ENCODE data around the gene SPAG8. TPM values are rescaled to one million over a fixed set of nuclear protein-coding genes. Genes with fewer than 3 reads are reported as not detected.

Gene SPAG8
- total RNA-seq, 3 donors from 2014 or later = 1.1 to 2.2 (median 1.3) TPM

GRCh38 chr9:35810122-35810521 lies 1.9 kb downstream of the SPAG8 start:
- intact Hi-C loops (cut with DNase I; ENCODE audit: low total_unique reads) = no loop called here
- Histone ChIP-seq H3K27ac (no peak overlapping the region), H3K27me3 (no peaks in the 10 kb centered on the region), H3K36me3 (no peaks in the 10 kb centered on the region), H3K4me3 (no peak overlapping the region), H3K9me3 (no peaks in the 10 kb centered on the region), H3K4me1 (peaks cover 7% of the 10 kb centered on the region in 2 donors)
- TF ChIP-seq POLR2AphosphoS5 (IDR thresholded peaks at IDR 0.05) = no peak
- no peak for TF ChIP-seq CTCF (IDR thresholded peaks at IDR 0.05)
- no peak for DNase-seq (ENCODE audit: low spot score in 2 of 2)

GRCh38 chr9:35808433-35808832 lies 3.6 kb downstream of the SPAG8 start:
- H3K27ac ChIP-seq = no peak overlapping the region
- no peak overlapping the region for H3K4me3 ChIP-seq
- no peak for DNase-seq (ENCODE audit: low spot score in 2 of 2)
- no peak for TF ChIP-seq POLR2A (IDR thresholded peaks at IDR 0.05)
- TF ChIP-seq CTCF (IDR thresholded peaks at IDR 0.05) = no peak
- no peak for TF ChIP-seq POLR2AphosphoS5 (IDR thresholded peaks at IDR 0.05)
- H3K4me1 ChIP-seq = no peaks in the 10 kb centered on the region
- H3K36me3 ChIP-seq = no peaks in the 10 kb centered on the region
- H3K9me3 ChIP-seq = no peaks in the 10 kb centered on the region
- intact Hi-C loops (cut with DNase I; ENCODE audit: low total_unique reads) = no loop called here
- H3K27me3 ChIP-seq = no peaks in the 10 kb centered on the region

GRCh38 chr9:35806101-35806500 lies 6.0 kb downstream of the SPAG8 start:
- H3K27me3 ChIP-seq = no peaks in the 10 kb centered on the region
- intact Hi-C loops (cut with DNase I; ENCODE audit: low total_unique reads) = no loop called here
- H3K9me3 ChIP-seq = no peaks in the 10 kb centered on the region
- DNase-seq (ENCODE audit: low spot score in 2 of 2) = no peak
- no peaks in the 10 kb centered on the region for H3K36me3 ChIP-seq
- no peaks in the 10 kb centered on the region for H3K4me1 ChIP-seq
- H3K4me3 ChIP-seq = no peak overlapping the region
- no peak overlapping the region for H3K27ac ChIP-seq
- TF ChIP-seq CTCF (IDR thresholded peaks at IDR 0.05) (no peak), POLR2AphosphoS5 (IDR thresholded peaks at IDR 0.05) (no peak), POLR2A (IDR thresholded peaks at IDR 0.05) (no peak)

GRCh38 chr9:35801328-35802128 lies 10.5 kb downstream of the SPAG8 start:
- Histone ChIP-seq H3K27ac (no peak overlapping the region), H3K36me3 (no peaks in the 10 kb centered on the region), H3K4me3 (no peak overlapping the region), H3K9me3 (no peaks in the 10 kb centered on the region), H3K27me3 (no peaks in the 10 kb centered on the region), H3K4me1 (no peaks in the 10 kb centered on the region)
- DNase-seq (ENCODE audit: low spot score in 2 of 2) = no peak
- TF ChIP-seq CTCF (IDR thresholded peaks at IDR 0.05) = no peak
- intact Hi-C loops (cut with DNase I; ENCODE audit: low total_unique reads) = no loop called here

- Histone ChIP-seq H3K9me3 (no peaks in the 10 kb centered on the region), H3K27me3 (no peaks in the 10 kb centered on the region), H3K4me1 (no peaks in the 10 kb centered on the region), H3K36me3 (no peaks in the 10 kb centered on the region), H3K4me3 (no peak overlapping the region), H3K27ac (no peak overlapping the region)
- no peak for DNase-seq (ENCODE audit: low spot score in 2 of 2)
- intact Hi-C loops (cut with DNase I; ENCODE audit: low total_unique reads) = no loop called here
- TF ChIP-seq POLR2AphosphoS5 (IDR thresholded peaks at IDR 0.05) = no peak
- TF ChIP-seq CTCF (IDR thresholded peaks at IDR 0.05) = no peak
- no peak for TF ChIP-seq POLR2A (IDR thresholded peaks at IDR 0.05)
These were observed 11.5 kb downstream of the SPAG8 start for GRCh38 chr9:35800530-35800929.

Measured in breast epithelium (tissue), 4 donors.